HCT116 (cell line): Measurements from ENCODE around the gene TEDC1. TPM values are rescaled to one million over a fixed set of nuclear protein-coding genes. Genes with fewer than 3 reads are reported as not detected.
"Not testable (repeated sequence)": the region's sequence is repeated elsewhere in the genome, so short reads cannot be mapped to it uniquely, and the experiment has no call there.

ENCODE experiments used
- ATAC-seq: fragments of 200-7000 bp; cut with Tn5 transposase; 2 replicates; pipeline ENCODE4 v1.9.1; 2020; ENCODE audit warnings: mild to moderate bottlenecking, moderate library complexity
- BruUV-seq: library from RNA; stranded (reverse); fragments of 400-500 nt; replicated peaks from 2 replicates; lab custom pipeline; 2021; lab: Mats Ljungman, UMichigan
- CTCF ChIA-PET: fragments of 300-600 bp; sonication (Branson Sonifier 250); formaldehyde crosslinking; loops from one replicate; lab custom pipeline; 2021; ENCODE audit warnings: antibody characterized with exemption; lab: Charles Lee
- POLR2A ChIA-PET: fragments of 300-600, 350-600 bp; sonication (Branson Sonifier 250); formaldehyde crosslinking; loops from one replicate; lab custom pipeline; 2021; ENCODE audit warnings: antibody characterized with exemption; lab: Charles Lee
- RAD21 ChIA-PET, 2 experiments: fragments of 300-600 bp; sonication (Branson Sonifier 250); formaldehyde crosslinking; loops; one replicate each; lab custom pipeline; 2023; ENCODE audit warnings: low total read pairs in 2 of 2; ENCODE audit not compliant: uncharacterized antibody in 2 of 2, unreplicated experiment in 2 of 2, low non-redundant PET in 1 of 2; lab: Charles Lee
- DNase-seq: peaks from one replicate; pipeline ENCODE4 v3.0.0-alpha.2; 2010; ENCODE audit warnings: low read depth, low spot score
- H2AFZ ChIP-seq: fragments of 200-600 bp; shearing (Covaris generic), sonication (generic); 2 replicates; pipeline ENCODE4 v1.6.1; 2017; ENCODE audit warnings: low read depth, mixed run types, mixed read lengths, antibody characterized with exemption, low read length; ENCODE audit not compliant: poor library complexity, severe bottlenecking
- H3K27ac ChIP-seq: 2 replicates; pipeline ENCODE4 v1.5.1; 2012; ENCODE audit warnings: low read depth, low read length
- H3K27me3 ChIP-seq: fragments of 200-600 bp; sonication (generic); 2 replicates; pipeline ENCODE4 v1.6.1; 2016; ENCODE audit warnings: mixed run types, low read length, mixed read lengths; ENCODE audit not compliant: insufficient read depth
- H3K36me3 ChIP-seq, 2 experiments: fragments of 200-500 bp in 1 of 2; fragments of 200-600 bp in 1 of 2; sonication (Bioruptor generic) in 1 of 2; sonication (generic) in 1 of 2; 2 replicates each; pipeline versions ENCODE4 v1.5.1 to v1.6.1; 2014 to 2016; ENCODE audit warnings: low read length in 2 of 2, inconsistent platforms in 1 of 2, mixed read lengths in 1 of 2, mixed run types in 1 of 2; ENCODE audit not compliant: insufficient read depth in 2 of 2, control insufficient read depth in 1 of 2
- H3K4me1 ChIP-seq, 2 experiments: fragments of 200-600 bp in 1 of 2; sonication (generic) in 1 of 2; 2 replicates each; pipeline versions ENCODE4 v1.5.1 to v1.6.1; 2012 to 2017; ENCODE audit warnings: low read length in 2 of 2, inconsistent platforms in 1 of 2, mild to moderate bottlenecking in 1 of 2, mixed read lengths in 1 of 2, mixed run types in 1 of 2, moderate library complexity in 1 of 2; ENCODE audit not compliant: insufficient read depth in 2 of 2, control insufficient read depth in 1 of 2
- H3K4me2 ChIP-seq: fragments of 200-600 bp; sonication (generic); 2 replicates; pipeline ENCODE4 v1.6.1; 2017; ENCODE audit warnings: mixed run types, low read length, mixed read lengths
- H3K4me3 ChIP-seq, 2 experiments: fragments of 200-600 bp in 1 of 2; sonication (generic) in 1 of 2; replicated peaks in 1 of 2; 2 replicates each; pipeline ENCODE4 v1.5.1; 2011 to 2016; ENCODE audit warnings: low read length in 2 of 2, control low read depth in 1 of 2, low read depth in 1 of 2, mild to moderate bottlenecking in 1 of 2, mixed read lengths in 1 of 2, mixed run types in 1 of 2
- H3K79me2 ChIP-seq: fragments of 200-600 bp; sonication (generic); 2 replicates; pipeline ENCODE4 v1.6.1; 2017; ENCODE audit warnings: mild to moderate bottlenecking, mixed run types, low read length, moderate library complexity, mixed read lengths; ENCODE audit not compliant: insufficient read depth
- H3K9ac ChIP-seq: fragments of 200-600 bp; sonication (generic); 2 replicates; pipeline ENCODE4 v1.6.1; 2016; ENCODE audit warnings: low read length, mixed read lengths
- H3K9me2 ChIP-seq: fragments of 200-600 bp; sonication (generic), shearing (Covaris generic); 2 replicates; pipeline ENCODE4 v1.6.1; 2017; ENCODE audit warnings: mixed run types, mild to moderate bottlenecking, moderate library complexity; ENCODE audit not compliant: insufficient read depth
- H3K9me3 ChIP-seq, 2 experiments: fragments of 200-500 bp in 1 of 2; fragments of 200-600 bp in 1 of 2; sonication (Bioruptor generic) in 1 of 2; sonication (generic) in 1 of 2; 2 replicates each; pipeline ENCODE4 v1.6.1; 2014 to 2017; ENCODE audit warnings: low read length in 2 of 2, mixed read lengths in 2 of 2, inconsistent platforms in 1 of 2, low read depth in 1 of 2, mild to moderate bottlenecking in 1 of 2, mixed run types in 1 of 2, moderate library complexity in 1 of 2; ENCODE audit not compliant: control insufficient read depth in 1 of 2, insufficient read depth in 1 of 2
- H4K20me1 ChIP-seq: fragments of 200-600 bp; sonication (generic), shearing (Covaris generic); 2 replicates; pipeline ENCODE4 v1.6.1; 2017; ENCODE audit warnings: mixed run types, mild to moderate bottlenecking, moderate library complexity; ENCODE audit not compliant: insufficient read depth
- CBX3 ChIP-seq: IDR thresholded peaks from 2 replicates; pipeline ENCODE4 v1.6.1; 2012; ENCODE audit warnings: low read depth
- EZH2 ChIP-seq: fragments of 200-600 bp; sonication (generic); IDR thresholded peaks from 2 replicates; pipeline ENCODE4 v1.6.1; 2017; ENCODE audit warnings: antibody characterized with exemption, mixed run types
- EZH2phosphoT487 ChIP-seq: fragments of 200-600 bp; IDR thresholded peaks from 2 replicates; pipeline ENCODE4 v1.6.1; 2018; ENCODE audit warnings: antibody characterized with exemption, borderline replicate concordance
- FOSL1 ChIP-seq: IDR thresholded peaks from 2 replicates; pipeline ENCODE4 v1.6.1; 2012; ENCODE audit warnings: low read depth
- SIN3A ChIP-seq: IDR thresholded peaks from 2 replicates; pipeline ENCODE4 v1.6.1; 2012; ENCODE audit warnings: low read depth
- SRF ChIP-seq: IDR thresholded peaks from 2 replicates; pipeline ENCODE4 v1.6.1; 2012; ENCODE audit warnings: low read depth
- ZNF274 ChIP-seq: fragments of 200-500 bp; sonication (Bioruptor generic); IDR thresholded peaks from 2 replicates; pipeline ENCODE4 v1.6.1; 2014; ENCODE audit warnings: mild to moderate bottlenecking, low read depth, low read length, inconsistent platforms
- intact Hi-C: fragments of 100-400 bp; cut with micrococcal nuclease; formaldehyde crosslinking; loops from 2 replicates; pipeline ENCODE4 v1.10.0; 2022
- total RNA-seq: library from RNA; stranded (reverse); gene quantifications from one replicate; pipeline ENCODE4 v1.2.1, GENCODE V29; 2021; ENCODE audit not compliant: unreplicated experiment
- TF ChIP-seq, protein P1 (sequence below): IDR thresholded peaks from 2 replicates; pipeline ENCODE4 v1.6.1; 2012
- TF ChIP-seq, protein P2 (sequence below): IDR thresholded peaks from 2 replicates; pipeline ENCODE4 v1.6.1; 2012; ENCODE audit warnings: low read depth
- TF ChIP-seq, protein P3 (sequence below): IDR thresholded peaks from 2 replicates; pipeline ENCODE4 v1.6.1; 2012

The TEDC1 gene
- total RNA-seq, 1 experiment from 2014 or later, result 40.4 TPM

DNA sequence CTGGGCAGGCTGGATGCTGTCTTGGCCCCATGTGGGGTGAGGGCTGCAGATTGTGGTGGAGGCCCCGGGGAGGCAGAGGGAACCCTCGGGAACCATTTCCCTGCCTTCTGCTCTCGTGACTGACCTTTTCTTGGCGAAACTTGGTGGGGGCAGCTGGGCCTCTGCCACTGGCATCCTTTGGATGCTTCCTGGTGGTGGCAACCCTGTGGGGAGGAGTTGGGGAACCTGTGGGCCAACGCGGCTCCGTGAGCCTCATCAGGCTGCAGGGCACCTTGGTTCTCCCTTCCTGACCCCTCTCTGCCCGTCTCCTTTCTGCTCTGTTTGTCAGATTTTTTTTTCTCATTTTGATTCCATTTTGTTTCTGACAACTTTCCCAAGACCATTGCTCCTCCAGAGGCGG, 49.8 kb downstream of the TEDC1 start (continued):
- TF ChIP-seq, protein P1, sequence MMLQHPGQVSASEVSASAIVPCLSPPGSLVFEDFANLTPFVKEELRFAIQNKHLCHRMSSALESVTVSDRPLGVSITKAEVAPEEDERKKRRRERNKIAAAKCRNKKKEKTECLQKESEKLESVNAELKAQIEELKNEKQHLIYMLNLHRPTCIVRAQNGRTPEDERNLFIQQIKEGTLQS, result no peak

DNA sequence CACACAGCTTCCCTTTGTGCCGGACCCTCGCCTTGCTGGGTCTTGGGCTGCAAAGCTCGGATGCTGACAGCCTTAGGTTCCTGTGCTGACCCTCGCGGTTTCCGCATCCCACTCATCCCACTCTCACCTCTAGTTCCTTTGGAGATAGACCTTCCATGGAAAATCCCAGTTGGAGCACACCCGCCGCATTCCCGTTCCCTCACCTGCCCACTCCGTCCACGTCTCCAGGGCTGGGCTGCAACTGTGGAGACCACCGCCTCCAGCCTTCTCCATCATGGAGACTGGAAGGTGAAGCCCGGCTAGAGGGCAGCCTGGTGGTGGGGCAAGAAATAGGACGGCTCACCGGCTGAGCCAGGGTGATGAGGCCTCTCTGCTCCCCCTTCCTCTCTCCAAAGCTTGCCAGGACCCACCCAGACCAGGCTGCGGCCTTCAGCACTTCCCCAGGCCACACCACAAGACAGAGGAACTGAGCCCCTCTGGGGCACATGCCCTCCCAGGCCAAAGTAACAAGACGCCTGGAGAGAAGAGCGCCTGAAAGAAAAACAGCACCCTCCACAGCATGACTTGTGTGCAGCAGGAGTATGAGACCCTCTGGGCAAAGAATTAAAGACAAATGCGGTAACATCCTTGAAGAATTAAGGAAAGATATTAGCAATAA, 50.3 kb downstream of the TEDC1 start:
- DNase-seq, result no peak
- TF ChIP-seq ZNF274 (no peak), CBX3 (no peak), FOSL1 (no peak), SIN3A (no peak), SRF (no peak), EZH2phosphoT487 (no peak), EZH2 (no peak)
- TF ChIP-seq, protein P2, sequence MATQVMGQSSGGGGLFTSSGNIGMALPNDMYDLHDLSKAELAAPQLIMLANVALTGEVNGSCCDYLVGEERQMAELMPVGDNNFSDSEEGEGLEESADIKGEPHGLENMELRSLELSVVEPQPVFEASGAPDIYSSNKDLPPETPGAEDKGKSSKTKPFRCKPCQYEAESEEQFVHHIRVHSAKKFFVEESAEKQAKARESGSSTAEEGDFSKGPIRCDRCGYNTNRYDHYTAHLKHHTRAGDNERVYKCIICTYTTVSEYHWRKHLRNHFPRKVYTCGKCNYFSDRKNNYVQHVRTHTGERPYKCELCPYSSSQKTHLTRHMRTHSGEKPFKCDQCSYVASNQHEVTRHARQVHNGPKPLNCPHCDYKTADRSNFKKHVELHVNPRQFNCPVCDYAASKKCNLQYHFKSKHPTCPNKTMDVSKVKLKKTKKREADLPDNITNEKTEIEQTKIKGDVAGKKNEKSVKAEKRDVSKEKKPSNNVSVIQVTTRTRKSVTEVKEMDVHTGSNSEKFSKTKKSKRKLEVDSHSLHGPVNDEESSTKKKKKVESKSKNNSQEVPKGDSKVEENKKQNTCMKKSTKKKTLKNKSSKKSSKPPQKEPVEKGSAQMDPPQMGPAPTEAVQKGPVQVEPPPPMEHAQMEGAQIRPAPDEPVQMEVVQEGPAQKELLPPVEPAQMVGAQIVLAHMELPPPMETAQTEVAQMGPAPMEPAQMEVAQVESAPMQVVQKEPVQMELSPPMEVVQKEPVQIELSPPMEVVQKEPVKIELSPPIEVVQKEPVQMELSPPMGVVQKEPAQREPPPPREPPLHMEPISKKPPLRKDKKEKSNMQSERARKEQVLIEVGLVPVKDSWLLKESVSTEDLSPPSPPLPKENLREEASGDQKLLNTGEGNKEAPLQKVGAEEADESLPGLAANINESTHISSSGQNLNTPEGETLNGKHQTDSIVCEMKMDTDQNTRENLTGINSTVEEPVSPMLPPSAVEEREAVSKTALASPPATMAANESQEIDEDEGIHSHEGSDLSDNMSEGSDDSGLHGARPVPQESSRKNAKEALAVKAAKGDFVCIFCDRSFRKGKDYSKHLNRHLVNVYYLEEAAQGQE, result no peak
- TF ChIP-seq, protein P3, sequence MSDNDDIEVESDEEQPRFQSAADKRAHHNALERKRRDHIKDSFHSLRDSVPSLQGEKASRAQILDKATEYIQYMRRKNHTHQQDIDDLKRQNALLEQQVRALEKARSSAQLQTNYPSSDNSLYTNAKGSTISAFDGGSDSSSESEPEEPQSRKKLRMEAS, result no peak
- TF ChIP-seq, all 23 proteins: peak for 0
- Histone ChIP-seq H3K9me2 (no peaks in the 10 kb centered on the region), H3K4me2 (no peak overlapping the region), H3K79me2 (no peaks in the 10 kb centered on the region), H3K4me1 (peaks cover 0 to 3% of the 10 kb centered on the region in 2 experiments; a peak in 1 of 4 replicates), H2AFZ (no peak overlapping the region), H3K9me3 (peaks cover 0 to 13% of the 10 kb centered on the region in 2 experiments; a peak in 1 of 4 replicates), H3K4me3 (no peak overlapping the region), H3K27me3 (no peaks in the 10 kb centered on the region), H4K20me1 (no peaks in the 10 kb centered on the region), H3K36me3 (no peaks in the 10 kb centered on the region), H3K9ac (no peak overlapping the region), H3K27ac (no peak overlapping the region)
- RAD21 ChIA-PET, result no interaction called here
- no peak for ATAC-seq
- POLR2A ChIA-PET, result no interaction called here
- CTCF ChIA-PET, result no interaction called here
- BruUV-seq, result no TSS peak
- intact Hi-C loops, result no loop called here

DNA sequence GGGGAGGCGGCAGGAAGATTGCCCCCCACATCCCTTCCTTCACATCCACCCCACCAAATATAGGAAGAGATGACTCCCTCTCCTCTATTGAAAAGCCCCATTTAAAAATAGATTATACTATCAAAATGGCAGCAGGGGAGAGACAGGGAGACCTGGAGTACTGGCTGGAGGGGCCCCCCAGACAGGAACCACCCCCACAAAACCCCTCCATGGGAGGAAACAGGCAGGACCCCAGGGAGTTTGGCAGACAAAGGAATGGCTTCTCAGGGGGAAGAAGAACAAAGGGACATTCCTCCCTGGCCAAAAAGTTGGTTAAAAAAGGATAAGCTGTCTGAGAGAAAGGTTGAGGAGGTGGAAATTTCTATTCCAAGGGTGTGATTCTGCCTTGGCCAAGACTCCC, 54.6 kb downstream of the TEDC1 start:
- H3K4me2 ChIP-seq, H3K4me1 ChIP-seq, H2AFZ ChIP-seq, H3K36me3 ChIP-seq, CTCF ChIA-PET, DNase-seq, H3K9ac ChIP-seq, H3K27ac ChIP-seq, H3K4me3 ChIP-seq, POLR2A ChIA-PET, BruUV-seq, H4K20me1 ChIP-seq, H3K27me3 ChIP-seq, RAD21 ChIA-PET, H3K9me2 ChIP-seq, intact Hi-C loops, ATAC-seq, H3K79me2 ChIP-seq: not testable (repeated sequence)
- H3K9me3 ChIP-seq, result peaks cover 3 to 13% of the 10 kb centered on the region in 2 experiments; a peak in 1 of 4 replicates
